PC-9 (cell line): ENCODE data around the gene ELMO1. TPM values are rescaled to one million over a fixed set of nuclear protein-coding genes. Genes with fewer than 3 reads are reported as not detected.

Source experiments
- BruUV-seq: library from RNA; stranded (reverse); fragments of 400-500 nt; replicated peaks from 2 replicates; lab custom pipeline; 2021; lab: Mats Ljungman, UMichigan
- CTCF ChIA-PET: fragments of 300-600 bp; sonication (Branson Sonifier 250); formaldehyde crosslinking; loops from one replicate; lab custom pipeline; 2022; ENCODE audit warnings: antibody characterized with exemption; lab: Charles Lee
- POLR2A ChIA-PET: fragments of 300-600 bp; sonication (Branson Sonifier 250); formaldehyde crosslinking; loops from one replicate; lab custom pipeline; 2022; ENCODE audit warnings: antibody characterized with exemption; ENCODE audit not compliant: unreplicated experiment; lab: Charles Lee
- DNase-seq, 2 experiments: peaks; one replicate each; pipeline versions ENCODE4 v3.0.0 to v3.0.0-alpha.2; 2015 to 2022; ENCODE audit warnings: mixed read lengths in 1 of 2
- H2AFZ ChIP-seq: fragments of 200-600 bp; sonication (generic); 2 replicates; pipeline ENCODE4 v1.8.1; 2017; ENCODE audit warnings: antibody characterized with exemption
- H3F3A ChIP-seq: fragments of 200-600 bp; sonication (generic); 2 replicates; pipeline ENCODE4 v1.8.1; 2017; ENCODE audit warnings: antibody characterized with exemption, mild to moderate bottlenecking, low read depth; ENCODE audit not compliant: insufficient read depth
- H3K27ac ChIP-seq: fragments of 200-600 bp; sonication (generic); 2 replicates; pipeline ENCODE4 v1.6.1; 2016; ENCODE audit warnings: mixed run types
- H3K27me3 ChIP-seq: fragments of 200-600 bp; sonication (generic); 2 replicates; pipeline ENCODE4 v1.6.1; 2016; ENCODE audit warnings: low read depth, mixed run types; ENCODE audit not compliant: insufficient read depth
- H3K36me3 ChIP-seq: fragments of 200-600 bp; sonication (generic); 2 replicates; pipeline ENCODE4 v1.6.1; 2016; ENCODE audit warnings: low read depth, mixed run types
- H3K4me1 ChIP-seq: fragments of 200-600 bp; sonication (generic); replicated peaks from 2 replicates; pipeline ENCODE4 v1.6.1; 2016; ENCODE audit warnings: mixed run types; ENCODE audit not compliant: insufficient read depth
- H3K4me2 ChIP-seq: fragments of 200-600 bp; sonication (generic); 2 replicates; pipeline ENCODE4 v1.6.1; 2017; ENCODE audit warnings: mixed run types
- H3K4me3 ChIP-seq: fragments of 200-600 bp; sonication (generic); 2 replicates; pipeline ENCODE4 v1.6.1; 2016; ENCODE audit warnings: mixed run types
- H3K79me2 ChIP-seq: fragments of 200-600 bp; sonication (generic); 2 replicates; pipeline ENCODE4 v1.6.1; 2017; ENCODE audit warnings: low read depth, mixed run types
- H3K9me2 ChIP-seq: fragments of 200-600 bp; sonication (generic); 2 replicates; pipeline ENCODE4 v1.8.1; 2017; ENCODE audit warnings: mild to moderate bottlenecking; ENCODE audit not compliant: insufficient read depth
- H3K9me3 ChIP-seq: fragments of 200-600 bp; sonication (generic); 2 replicates; pipeline ENCODE4 v1.8.1; 2016; ENCODE audit warnings: low read depth; ENCODE audit not compliant: insufficient read depth
- H4K20me1 ChIP-seq: fragments of 200-600 bp; sonication (generic); 2 replicates; pipeline ENCODE4 v1.8.1; 2017; ENCODE audit not compliant: insufficient read depth
- CTCF ChIP-seq: fragments of 200-600 bp; sonication (generic); conservative IDR thresholded peaks from 2 replicates; pipeline ENCODE4 v1.6.1; 2017; ENCODE audit warnings: mixed run types, antibody characterized with exemption, mild to moderate bottlenecking, moderate library complexity
- EZH2 ChIP-seq: fragments of 200-600 bp; sonication (generic); IDR thresholded peaks from 2 replicates; pipeline ENCODE4 v1.8.0; 2017; ENCODE audit warnings: antibody characterized with exemption, low read depth
- intact Hi-C: fragments of 100-400 bp; cut with micrococcal nuclease; formaldehyde crosslinking; loops from one replicate; pipeline ENCODE4 v1.10.0; 2022; ENCODE audit not compliant: unreplicated experiment
- total RNA-seq: library from RNA; stranded (reverse); gene quantifications from 2 replicates; pipeline ENCODE4 v1.2.3, GENCODE V29; 2021

The ELMO1 gene
- total RNA-seq, 1 experiment from 2014 or later, result 4.8 TPM

DNA sequence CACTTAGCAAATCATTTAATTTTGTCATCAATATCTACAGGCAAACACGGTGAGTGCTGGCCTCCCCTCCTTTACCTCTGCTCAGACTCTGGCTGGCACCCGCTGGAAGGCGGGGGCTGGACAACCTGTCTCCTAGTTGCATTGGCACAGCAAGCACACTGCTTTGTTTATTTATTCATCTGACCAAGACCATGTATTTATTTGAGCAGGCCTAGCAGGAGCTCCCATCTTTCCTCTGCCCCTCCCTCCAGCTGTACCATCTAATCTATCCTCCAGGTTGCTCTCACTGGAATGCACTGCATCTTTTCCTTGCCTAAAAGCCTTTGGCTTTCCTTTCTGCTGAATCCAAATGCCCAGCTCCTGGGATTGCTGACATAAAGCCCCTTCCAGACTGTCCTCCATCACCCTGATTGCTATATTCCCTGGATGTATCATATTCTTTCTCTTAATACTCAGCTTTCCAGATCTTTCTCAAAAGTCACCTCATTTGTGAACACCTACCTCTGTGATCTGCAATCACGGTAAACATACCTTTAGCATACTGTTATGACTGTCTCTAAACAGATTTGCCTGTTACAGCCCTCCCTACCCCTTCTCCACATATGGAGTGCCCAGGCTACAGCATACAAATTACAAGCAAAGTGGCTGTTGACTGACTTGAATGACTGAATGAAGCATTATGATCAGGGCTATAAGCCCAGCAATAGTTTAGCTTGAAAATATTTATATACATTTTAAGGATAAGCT, 9.6 kb downstream of the ELMO1 start:
- Histone ChIP-seq H2AFZ (no peak overlapping the region), H3F3A (no peaks in the 10 kb centered on the region), H3K9me2 (no peaks in the 10 kb centered on the region), H3K4me2 (no peak overlapping the region), H3K9me3 (no peaks in the 10 kb centered on the region), H3K4me3 (no peak overlapping the region), H3K4me1 (no peaks in the 10 kb centered on the region), H3K27me3 (peaks cover 25% of the 10 kb centered on the region), H4K20me1 (no peaks in the 10 kb centered on the region), H3K36me3 (no peaks in the 10 kb centered on the region), H3K79me2 (no peaks in the 10 kb centered on the region), H3K27ac (no peak overlapping the region)
- CTCF ChIA-PET, result no interaction called here
- BruUV-seq, result no TSS peak
- intact Hi-C loops, result no loop called here
- no peak for TF ChIP-seq CTCF
- no peak for DNase-seq
- POLR2A ChIA-PET, result no interaction called here

DNA sequence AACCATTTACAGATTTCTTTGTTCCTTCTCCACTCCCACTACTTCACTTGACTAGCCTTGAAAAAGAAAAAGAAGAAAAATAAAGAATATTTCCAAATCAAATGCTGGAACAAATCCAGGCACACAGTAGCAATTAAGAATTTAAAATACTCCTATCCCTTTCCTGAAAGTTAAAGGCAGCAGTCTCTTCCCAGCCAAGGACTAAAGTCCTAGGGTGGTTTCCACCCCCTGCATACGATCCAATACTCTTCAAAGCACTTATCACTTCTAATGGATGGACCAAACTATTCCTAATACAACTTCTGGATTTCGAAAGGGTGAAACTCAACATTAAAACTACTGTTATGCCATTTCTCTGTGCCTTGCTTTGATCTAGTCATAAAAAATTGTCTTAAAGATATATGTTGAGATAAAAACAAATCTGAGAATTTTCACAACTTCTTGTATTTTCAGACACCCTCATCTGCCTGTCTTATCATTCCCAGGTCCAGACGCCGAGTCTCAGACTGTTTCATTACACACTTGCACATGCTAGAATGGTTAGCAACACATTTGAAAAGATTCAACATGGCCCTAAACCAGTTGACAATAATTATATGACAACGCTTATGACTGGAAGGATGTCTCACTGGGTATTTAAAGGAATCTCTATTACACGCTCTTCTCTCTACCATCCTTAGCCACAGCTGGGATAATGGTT, 13.4 kb downstream of the ELMO1 start:
- Histone ChIP-seq H3K79me2 (no peaks in the 10 kb centered on the region), H3K9me2 (no peaks in the 10 kb centered on the region), H3K4me2 (no peak overlapping the region), H2AFZ (no peak overlapping the region), H3F3A (no peaks in the 10 kb centered on the region), H3K27me3 (peaks cover 4% of the 10 kb centered on the region), H3K27ac (no peak overlapping the region), H3K4me1 (no peaks in the 10 kb centered on the region), H3K36me3 (no peaks in the 10 kb centered on the region), H4K20me1 (no peaks in the 10 kb centered on the region), H3K4me3 (no peak overlapping the region), H3K9me3 (no peaks in the 10 kb centered on the region)
- POLR2A ChIA-PET, result no interaction called here
- no peak for TF ChIP-seq EZH2
- no peak for TF ChIP-seq CTCF
- DNase-seq, result no peak
- no TSS peak for BruUV-seq
- intact Hi-C loops, result no loop called here
- CTCF ChIA-PET, result no interaction called here

DNA sequence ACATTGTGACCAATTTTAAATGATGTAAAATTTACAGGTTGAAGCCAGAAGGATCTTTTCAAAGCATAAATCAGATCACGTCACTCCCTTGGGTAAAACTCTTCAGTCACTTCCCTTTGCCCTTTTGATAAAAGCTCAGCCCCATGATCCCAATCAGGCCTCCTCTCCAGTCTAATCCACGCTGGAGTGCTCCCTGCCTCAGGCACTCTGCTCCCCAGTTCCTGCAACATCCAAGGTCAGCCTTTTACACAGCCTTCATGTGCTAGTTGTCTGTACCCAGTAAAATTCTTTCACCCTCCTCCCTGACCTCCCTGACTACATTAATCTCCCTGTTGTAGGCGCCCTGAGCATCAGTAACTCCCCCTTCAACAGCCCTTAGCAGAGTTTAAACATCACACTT, 14.1 kb downstream of the ELMO1 start:
- Histone ChIP-seq H3K79me2 (no peaks in the 10 kb centered on the region), H3K27ac (no peak overlapping the region), H3K4me2 (no peak overlapping the region), H3K27me3 (peaks cover 4% of the 10 kb centered on the region; the same call in 1 of the 2 replicates), H3K9me3 (no peaks in the 10 kb centered on the region), H3K4me3 (no peak overlapping the region), H3K36me3 (no peaks in the 10 kb centered on the region), H4K20me1 (no peaks in the 10 kb centered on the region), H3F3A (no peaks in the 10 kb centered on the region), H2AFZ (no peak overlapping the region), H3K9me2 (no peaks in the 10 kb centered on the region), H3K4me1 (no peaks in the 10 kb centered on the region)
- TF ChIP-seq EZH2, result no peak
- POLR2A ChIA-PET, result no interaction called here
- CTCF ChIA-PET, result no interaction called here
- no peak for DNase-seq
- BruUV-seq, result no TSS peak
- intact Hi-C loops, result no loop called here
